IMR-90 (cell line): ENCODE data around the gene SIRPD. TPM values are rescaled to one million over a fixed set of nuclear protein-coding genes. Genes with fewer than 3 reads are reported as not detected.

ENCODE experiments used
- ATAC-seq: fragments of 200-7000 bp; cut with Tn5 transposase; 2 replicates; pipeline ENCODE4 v1.9.1; 2020; ENCODE audit warnings: low read depth, mild to moderate bottlenecking, moderate library complexity
- BruUV-seq: library from RNA; stranded (reverse); fragments of 400-500 nt; replicated peaks from 2 replicates; lab custom pipeline; 2021; lab: Mats Ljungman, UMichigan
- CTCF ChIA-PET: fragments of 300-600 bp; formaldehyde crosslinking; extraction: SDS; loops from one replicate; lab custom pipeline; 2021; ENCODE audit warnings: antibody characterized with exemption; lab: Yijun Ruan, JAX
- POLR2A ChIA-PET: fragments of 300-600 bp; sonication (Branson Sonifier 250); formaldehyde crosslinking; loops from one replicate; lab custom pipeline; 2022; ENCODE audit warnings: antibody characterized with exemption; ENCODE audit not compliant: unreplicated experiment; lab: Charles Lee
- DNase-seq: peaks from one replicate; pipeline ENCODE4 v3.0.0; 2013
- H2AFZ ChIP-seq: replicated peaks from 2 replicates; pipeline ENCODE3; 2013; ENCODE audit warnings: low read length, mild to moderate bottlenecking; ENCODE audit not compliant: poor library complexity
- H2AK5ac ChIP-seq: 2 replicates; pipeline ENCODE4 v1.6.1; 2013; ENCODE audit warnings: low read depth, low read length, inconsistent platforms
- H2AK9ac ChIP-seq: replicated peaks from 2 replicates; pipeline ENCODE3; 2013; ENCODE audit warnings: mild to moderate bottlenecking, low read depth, low read length, moderate library complexity; ENCODE audit not compliant: poor library complexity
- H2BK120ac ChIP-seq: 2 replicates; pipeline ENCODE4 v1.6.1; 2013; ENCODE audit warnings: low read depth, low read length, inconsistent platforms
- H2BK15ac ChIP-seq: 3 replicates; pipeline ENCODE4 v1.6.1; 2013; ENCODE audit warnings: low read depth, low read length, inconsistent platforms
- H2BK20ac ChIP-seq: 2 replicates; pipeline ENCODE4 v1.6.1; 2013; ENCODE audit warnings: low read depth, mild to moderate bottlenecking, inconsistent platforms, low read length, moderate library complexity
- H2BK5ac ChIP-seq: 2 replicates; pipeline ENCODE4 v1.6.1; 2013; ENCODE audit warnings: mild to moderate bottlenecking, low read depth, low read length, inconsistent platforms; ENCODE audit not compliant: poor library complexity, severe bottlenecking
- H3K14ac ChIP-seq: replicated peaks from 2 replicates; pipeline ENCODE4 v1.6.1; 2013; ENCODE audit warnings: low read depth, low read length, inconsistent platforms
- H3K18ac ChIP-seq: 2 replicates; pipeline ENCODE4 v1.6.1; 2013; ENCODE audit warnings: low read depth, low read length, control low read depth
- H3K23ac ChIP-seq: 2 replicates; pipeline ENCODE4 v1.6.1; 2013; ENCODE audit warnings: low read depth, low read length, inconsistent platforms
- H3K27ac ChIP-seq: 2 replicates; pipeline ENCODE4 v1.5.1; 2013; ENCODE audit warnings: mild to moderate bottlenecking, control low read depth, low read length; ENCODE audit not compliant: insufficient read depth
- H3K27me3 ChIP-seq: 2 replicates; pipeline ENCODE4 v1.6.1; 2013; ENCODE audit warnings: low read length; ENCODE audit not compliant: control insufficient read depth, insufficient read depth
- H3K36me3 ChIP-seq: 2 replicates; pipeline ENCODE4 v1.6.1; 2013; ENCODE audit warnings: low read length, mixed read lengths; ENCODE audit not compliant: control insufficient read depth, insufficient read depth
- H3K4ac ChIP-seq: 2 replicates; pipeline ENCODE4 v1.6.1; 2013; ENCODE audit warnings: low read depth, low read length, inconsistent platforms
- H3K4me1 ChIP-seq: 2 replicates; pipeline ENCODE4 v1.6.1; 2013; ENCODE audit warnings: low read length, mixed read lengths; ENCODE audit not compliant: control insufficient read depth, insufficient read depth
- H3K4me2 ChIP-seq: 2 replicates; pipeline ENCODE4 v1.6.1; 2013; ENCODE audit warnings: low read depth, mild to moderate bottlenecking, control low read depth, low read length, moderate library complexity
- H3K4me3 ChIP-seq: 2 replicates; pipeline ENCODE4 v1.5.1; 2013; ENCODE audit warnings: low read depth, mild to moderate bottlenecking, control low read depth, low read length, moderate library complexity; ENCODE audit not compliant: insufficient read depth
- H3K56ac ChIP-seq: 2 replicates; pipeline ENCODE4 v1.6.1; 2013; ENCODE audit warnings: low read length, inconsistent platforms; ENCODE audit not compliant: insufficient read depth; ENCODE audit errors: extremely low read depth
- H3K79me1 ChIP-seq, 2 experiments: 2 replicates each; pipeline ENCODE4 v1.6.1; 2013; ENCODE audit warnings: low read length in 2 of 2, inconsistent platforms in 1 of 2, low read depth in 1 of 2
- H3K9ac ChIP-seq: 2 replicates; pipeline ENCODE4 v1.6.1; 2013; ENCODE audit warnings: low read depth, low read length, control low read depth
- H3K9me1 ChIP-seq: 2 replicates; pipeline ENCODE4 v1.6.1; 2013; ENCODE audit warnings: low read length, inconsistent platforms; ENCODE audit not compliant: insufficient read depth
- H3K9me3 ChIP-seq: 2 replicates; pipeline ENCODE4 v1.6.1; 2013; ENCODE audit warnings: low read length; ENCODE audit not compliant: control insufficient read depth, insufficient read depth
- H4K20me1 ChIP-seq: 2 replicates; pipeline ENCODE4 v1.6.1; 2013; ENCODE audit warnings: low read length, inconsistent platforms; ENCODE audit not compliant: insufficient read depth
- H4K5ac ChIP-seq: 2 replicates; pipeline ENCODE4 v1.6.1; 2013; ENCODE audit warnings: mild to moderate bottlenecking, low read depth, low read length, control low read depth
- H4K8ac ChIP-seq, 2 experiments: 2 replicates each; pipeline ENCODE4 v1.6.1; 2013; ENCODE audit warnings: low read depth in 2 of 2, low read length in 2 of 2, control low read depth in 1 of 2, inconsistent platforms in 1 of 2
- H4K91ac ChIP-seq: 2 replicates; pipeline ENCODE4 v1.6.1; 2013; ENCODE audit warnings: low read depth, low read length, inconsistent platforms; ENCODE audit not compliant: insufficient read depth
- CEBPB ChIP-seq: IDR thresholded peaks from 2 replicates; pipeline ENCODE4 v1.6.1; 2012; ENCODE audit warnings: low read depth, low read length, improper control_type of control experiment
- CHD1 ChIP-seq: IDR thresholded peaks from 2 replicates; pipeline ENCODE4 v1.6.1; 2012; ENCODE audit warnings: low read depth, low read length, improper control_type of control experiment
- FOS ChIP-seq: fragments of 150-350 bp; IDR thresholded peaks from 2 replicates; pipeline ENCODE4 v1.6.1; 2016; ENCODE audit warnings: low read depth, low read length
- MAZ ChIP-seq: IDR thresholded peaks from 2 replicates; pipeline ENCODE4 v1.6.1; 2012; ENCODE audit warnings: low read depth, mild to moderate bottlenecking, low read length, improper control_type of control experiment, moderate library complexity, borderline replicate concordance
- MXI1 ChIP-seq: IDR thresholded peaks from 2 replicates; pipeline ENCODE4 v1.6.1; 2012; ENCODE audit warnings: low read depth, mild to moderate bottlenecking, low read length, moderate library complexity, borderline replicate concordance
- NFE2L2 ChIP-seq: fragments of 150-350 bp; IDR thresholded peaks from 2 replicates; pipeline ENCODE4 v1.6.1; 2016; ENCODE audit warnings: low read depth, mild to moderate bottlenecking, low read length
- POLR2A ChIP-seq: IDR thresholded peaks from 2 replicates; pipeline ENCODE4 v1.6.1; 2012; ENCODE audit warnings: mild to moderate bottlenecking, low read depth, low read length
- RAD21 ChIP-seq: IDR thresholded peaks from 2 replicates; pipeline ENCODE4 v1.6.1; 2012; ENCODE audit warnings: low read length, improper control_type of control experiment
- RCOR1 ChIP-seq: IDR thresholded peaks from 2 replicates; pipeline ENCODE4 v1.6.1; 2012; ENCODE audit warnings: mild to moderate bottlenecking, low read length, improper control_type of control experiment; ENCODE audit not compliant: insufficient replicate concordance
- WGBS, 2 experiments: methylation state at CpG; one replicate each; pipeline versions ENCODE4 v1.1.5 to v1.1.7; 2013; ENCODE audit warnings: missing lambda C conversion rate in 2 of 2; ENCODE audit not compliant: insufficient read length in 1 of 2; ENCODE audit errors: extremely low coverage in 2 of 2; 5-methylcytosine and 5-hydroxymethylcytosine counted together
- dilution Hi-C: fragments of 300-500 bp; cut with HindIII; formaldehyde crosslinking; loops from one replicate; pipeline ENCODE4 v1.14.3; 2018; ENCODE audit warnings: low sequenced_read_pairs; ENCODE audit not compliant: unreplicated experiment
- in situ Hi-C: fragments of 300-500 bp; cut with MboI; formaldehyde crosslinking; loops from 3 replicates; pipeline ENCODE4 v1.14.3; 2019; ENCODE audit warnings: low sequenced_read_pairs, inconsistent platforms, mixed read lengths
- intact Hi-C: fragments of 100-400 bp; cut with micrococcal nuclease; formaldehyde crosslinking; loops from 2 replicates; pipeline ENCODE4 v1.10.0; 2022
- polyA plus RNA-seq, 3 experiments: library from polyadenylated mRNA; depleted of rRNA; stranded (reverse); fragments of >200 nt; gene quantifications; 2 replicates each; pipeline ENCODE4 v1.2.3, GENCODE V29; 2012; ENCODE audit warnings: low replicate concordance in 1 of 3
- total RNA-seq: library from RNA; depleted of rRNA; stranded (reverse); fragments of >200 nt; gene quantifications from 2 replicates; pipeline ENCODE4 v1.2.3, GENCODE V29; 2012

The SIRPD gene
- total and polyA plus RNA-seq, 2 of the 4 experiments (the other 2 are of a cell fraction) = not detected

- TF ChIP-seq CEBPB (no peak), MAZ (no peak), POLR2A (no peak), MXI1 (no peak), RCOR1 (no peak), NFE2L2 (no peak), RAD21 (no peak), FOS (no peak), CHD1 (no peak)
- Histone ChIP-seq H3K4ac (no peak overlapping the region), H3K9me3 (no peaks in the 10 kb centered on the region), H4K91ac (no peak overlapping the region), H4K8ac (no peak overlapping the region), H3K14ac (no peak overlapping the region), H3K56ac (no peak overlapping the region), H4K5ac (no peak overlapping the region), H3K4me1 (no peaks in the 10 kb centered on the region), H2BK5ac (no peak overlapping the region), H2AFZ (no peak overlapping the region), H2AK5ac (no peak overlapping the region), H3K27me3 (no peaks in the 10 kb centered on the region; the same call in 1 of the 2 replicates), H3K9ac (no peak overlapping the region), H3K9me1 (no peaks in the 10 kb centered on the region), H2AK9ac (no peak overlapping the region), H3K79me1 (no peaks in the 10 kb centered on the region), H3K27ac (no peak overlapping the region), H3K18ac (no peak overlapping the region), H3K36me3 (no peaks in the 10 kb centered on the region), H3K4me2 (no peak overlapping the region), H2BK20ac (no peak overlapping the region), H2BK120ac (no peak overlapping the region), H3K4me3 (no peak overlapping the region), H4K20me1 (no peaks in the 10 kb centered on the region), H2BK15ac (no peak overlapping the region), H3K23ac (no peak overlapping the region)
- 30% methylated on average over 2 of the region's 2 CpGs; no CpG with 5 or more reads in 1 of the 2 experiments for WGBS, 2 experiments
- ATAC-seq = no peak
- in situ Hi-C loops (no loop called here), dilution Hi-C loops (no loop called here), intact Hi-C loops (no loop called here)
- ChIA-PET CTCF (no interaction called here), POLR2A (no interaction called here)
- BruUV-seq = no TSS peak
- DNase-seq = no peak
Measured at GRCh38 chr20:1565461-1565860, 8.0 kb upstream of the SIRPD start.
